Breast epithelium (tissue), 4 donors: ENCODE data around the gene COL4A2. TPM values are rescaled to one million over a fixed set of nuclear protein-coding genes. Genes with fewer than 3 reads are reported as not detected.

Source experiments
- DNase-seq, 2 donors: peaks; one replicate each; pipeline ENCODE4 v3.0.0-alpha.2; 2019; ENCODE audit warnings: low spot score in 2 of 2
- H3K27ac ChIP-seq, 2 donors: fragments of 200-600 bp; sonication (generic) in 1 of 2; one replicate each; pipeline ENCODE4 v1.5.1; 2016 to 2019; ENCODE audit warnings: mild to moderate bottlenecking in 1 of 2
- H3K27me3 ChIP-seq, 2 donors: fragments of 200-600 bp; sonication (generic) in 1 of 2; one replicate each; pipeline versions ENCODE4 v1.5.1 to v1.6.0; 2017 to 2019; ENCODE audit warnings: control low read depth in 1 of 2, mild to moderate bottlenecking in 1 of 2
- H3K36me3 ChIP-seq: fragments of 200-600 bp; one replicate; pipeline ENCODE4 v1.5.1; 2019
- H3K4me1 ChIP-seq, 2 donors: fragments of 200-600 bp; sonication (generic); one replicate each; pipeline ENCODE4 v1.5.1; 2016 to 2019; ENCODE audit warnings: control low read depth in 1 of 2
- H3K4me3 ChIP-seq, 3 donors: fragments of 200-600 bp; sonication (generic); 1 replicate in 2 of 3; 2 replicates in 1 of 3; pipeline ENCODE4 v1.5.1; 2016 to 2019; ENCODE audit warnings: mild to moderate bottlenecking in 3 of 3, moderate library complexity in 2 of 3
- H3K9me3 ChIP-seq, 2 donors: fragments of 200-600 bp; sonication (generic) in 1 of 2; one replicate each; pipeline ENCODE4 v1.5.1; 2016 to 2019; ENCODE audit warnings: control low read depth in 1 of 2
- CTCF ChIP-seq, 3 donors: fragments of 450-650 bp; IDR thresholded peaks; one replicate each; pipeline ENCODE4 v1.5.1; 2016 to 2017; ENCODE audit warnings: antibody characterized with exemption in 3 of 3, mild to moderate bottlenecking in 3 of 3, moderate library complexity in 3 of 3
- POLR2A ChIP-seq: fragments of 450-650 bp; IDR thresholded peaks from one replicate; pipeline ENCODE4 v1.6.1; 2016; ENCODE audit warnings: antibody characterized with exemption, mild to moderate bottlenecking, moderate library complexity
- POLR2AphosphoS5 ChIP-seq, 3 donors: sonication (generic); formaldehyde crosslinking; IDR thresholded peaks; one replicate each; pipeline ENCODE4 v1.6.1; 2017; ENCODE audit warnings: antibody characterized with exemption in 3 of 3
- intact Hi-C: fragments of 100-400 bp; cut with DNase I; formaldehyde crosslinking; loops from one replicate; pipeline ENCODE4 v1.15.1; 2023; ENCODE audit warnings: low total_unique reads
- total RNA-seq, 3 donors: library from RNA; depleted of rRNA; stranded (reverse); fragments of >200 nt; gene quantifications; one replicate each; pipeline ENCODE4 v1.1.0, GENCODE V29; 2016

Gene COL4A2
- total RNA-seq, 3 donors from 2014 or later, result 107 to 841 (median 307) TPM

GRCh38 chr13:110374431-110375370, 67.6 kb downstream of the COL4A2 start:
- no peaks in the 10 kb centered on the region for H3K9me3 ChIP-seq
- intact Hi-C loops, result no loop called here
- H3K27me3 ChIP-seq, result no peaks in the 10 kb centered on the region
- no peaks in the 10 kb centered on the region for H3K36me3 ChIP-seq
- H3K4me3 ChIP-seq, result no peak overlapping the region
- peak overlapping the region in 1 of 2 donors; percentile 43 for H3K27ac ChIP-seq
- no peak for TF ChIP-seq POLR2AphosphoS5 (IDR thresholded peaks at IDR 0.05)
- no peak for TF ChIP-seq POLR2A
- TF ChIP-seq CTCF (IDR thresholded peaks at IDR 0.05), result no peak
- peaks cover 0 to 5% of the 10 kb centered on the region in 2 donors for H3K4me1 ChIP-seq
- DNase-seq, result no peak

GRCh38 chr13:110376120-110376519, 69.0 kb downstream of the COL4A2 start:
- no peaks in the 10 kb centered on the region for H3K9me3 ChIP-seq
- peaks cover 0 to 5% of the 10 kb centered on the region in 2 donors for H3K4me1 ChIP-seq
- H3K36me3 ChIP-seq, result no peaks in the 10 kb centered on the region
- no peak overlapping the region for H3K27ac ChIP-seq
- no peak for TF ChIP-seq POLR2A
- no peak for TF ChIP-seq POLR2AphosphoS5 (IDR thresholded peaks at IDR 0.05)
- no peak for TF ChIP-seq CTCF (IDR thresholded peaks at IDR 0.05)
- intact Hi-C loops, result no loop called here
- DNase-seq, result no peak
- H3K4me3 ChIP-seq, result no peak overlapping the region
- no peaks in the 10 kb centered on the region for H3K27me3 ChIP-seq

GRCh38 chr13:110377178-110377825, 70.2 kb downstream of the COL4A2 start:
- no peaks in the 10 kb centered on the region for H3K27me3 ChIP-seq
- no peaks in the 10 kb centered on the region for H3K9me3 ChIP-seq
- TF ChIP-seq POLR2AphosphoS5 (IDR thresholded peaks at IDR 0.05) (no peak), POLR2A (no peak), CTCF (IDR thresholded peaks at IDR 0.05) (no peak)
- H3K27ac ChIP-seq, result peak overlapping the region; percentile 25 to 33
- no peak overlapping the region for H3K4me3 ChIP-seq
- no peak for DNase-seq
- intact Hi-C loops, result no loop called here
- peaks cover 0 to 5% of the 10 kb centered on the region in 2 donors for H3K4me1 ChIP-seq
- no peaks in the 10 kb centered on the region for H3K36me3 ChIP-seq

GRCh38 chr13:110377826-110378201, 70.7 kb downstream of the COL4A2 start:
- Histone ChIP-seq H3K4me3 (no peak overlapping the region), H3K9me3 (no peaks in the 10 kb centered on the region), H3K36me3 (no peaks in the 10 kb centered on the region), H3K4me1 (peaks cover 0 to 5% of the 10 kb centered on the region in 2 donors), H3K27ac (peak overlapping the region; percentile 25 to 33), H3K27me3 (no peaks in the 10 kb centered on the region)
- no peak for TF ChIP-seq POLR2A
- no peak for TF ChIP-seq CTCF (IDR thresholded peaks at IDR 0.05)
- TF ChIP-seq POLR2AphosphoS5 (IDR thresholded peaks at IDR 0.05), result no peak
- intact Hi-C loops, result no loop called here
- DNase-seq, result no peak

- Histone ChIP-seq H3K9me3 (no peaks in the 10 kb centered on the region), H3K4me1 (peaks cover 0 to 5% of the 10 kb centered on the region in 2 donors), H3K36me3 (no peaks in the 10 kb centered on the region), H3K27ac (no peak overlapping the region), H3K27me3 (no peaks in the 10 kb centered on the region), H3K4me3 (no peak overlapping the region)
- DNase-seq, result no peak
- intact Hi-C loops, result no loop called here
- TF ChIP-seq POLR2AphosphoS5 (IDR thresholded peaks at IDR 0.05), result no peak
- no peak for TF ChIP-seq CTCF (IDR thresholded peaks at IDR 0.05)
- no peak for TF ChIP-seq POLR2A
These were observed 72.3 kb downstream of the COL4A2 start for GRCh38 chr13:110379358-110379757.
